Endothelial cell of umbilical vein (primary cell): ENCODE data around the gene EPC1. TPM values are rescaled to one million over a fixed set of nuclear protein-coding genes. Genes with fewer than 3 reads are reported as not detected.

Source experiments
- BruUV-seq: library from RNA; stranded (reverse); fragments of 400-500 nt; replicated peaks from 2 replicates; lab custom pipeline; 2021; lab: Mats Ljungman, UMichigan
- CTCF ChIA-PET: fragments of 300-600, 350-600 bp; sonication (Branson Sonifier 250); formaldehyde crosslinking; loops from one replicate; lab custom pipeline; 2021; ENCODE audit warnings: antibody characterized with exemption, inconsistent platforms; lab: Charles Lee
- POLR2A ChIA-PET: fragments of 300-600, 350-600 bp; sonication (Branson Sonifier 250); formaldehyde crosslinking; loops from one replicate; lab custom pipeline; 2021; ENCODE audit warnings: antibody characterized with exemption, inconsistent platforms; lab: Charles Lee
- DNase-seq: peaks from one replicate; pipeline ENCODE4 v3.0.0-alpha.2; 2011; ENCODE audit warnings: low read depth, low spot score
- FAIRE-seq: peaks from 2 replicates; lab custom pipeline; 2011; peaks lifted over from hg19 to GRCh38; lab: Jason Lieb, UNC
- H2AFZ ChIP-seq: 2 replicates; pipeline ENCODE4 v1.6.0; 2012; ENCODE audit warnings: low read depth, low read length, control low read depth, inconsistent platforms
- H3K27ac ChIP-seq: 2 replicates; pipeline ENCODE4 v1.5.1; 2011; ENCODE audit warnings: low read depth, mild to moderate bottlenecking, control low read depth, low read length, moderate library complexity; ENCODE audit not compliant: insufficient read depth
- H3K27me3 ChIP-seq, 2 experiments: 2 replicates each; pipeline versions ENCODE4 v1.6.0 to v1.6.1; 2011; ENCODE audit warnings: low read length in 2 of 2, mixed read lengths in 1 of 2; ENCODE audit not compliant: control insufficient read depth in 2 of 2, insufficient read depth in 2 of 2
- H3K36me3 ChIP-seq, 2 experiments: 2 replicates in 1 of 2; 3 replicates in 1 of 2; pipeline ENCODE4 v1.5.1; 2011; ENCODE audit warnings: low read length in 2 of 2, mild to moderate bottlenecking in 1 of 2, moderate library complexity in 1 of 2; ENCODE audit not compliant: control insufficient read depth in 2 of 2, insufficient read depth in 2 of 2; ENCODE audit errors: extremely low read depth in 1 of 2
- H3K4me1 ChIP-seq: 3 replicates; pipeline ENCODE4 v1.5.1; 2011; ENCODE audit warnings: mild to moderate bottlenecking, low read length; ENCODE audit not compliant: control insufficient read depth, insufficient read depth; ENCODE audit errors: extremely low read depth
- H3K4me2 ChIP-seq: 2 replicates; pipeline ENCODE4 v1.6.1; 2011; ENCODE audit warnings: low read length, control low read depth, mixed read lengths; ENCODE audit not compliant: insufficient read depth
- H3K4me3 ChIP-seq, 3 experiments: fragments of 200-600 bp in 1 of 3; sonication (generic), shearing (Covaris generic) in 1 of 3; replicated peaks in 1 of 3; 2 replicates each; pipeline ENCODE4 v1.5.1; 2011 to 2016; ENCODE audit warnings: control low read depth in 3 of 3, low read length in 3 of 3, mild to moderate bottlenecking in 2 of 3, inconsistent platforms in 1 of 3, low read depth in 1 of 3, moderate library complexity in 1 of 3; ENCODE audit not compliant: insufficient read depth in 1 of 3
- H3K79me2 ChIP-seq: 2 replicates; pipeline ENCODE4 v1.6.0; 2012; ENCODE audit warnings: low read length, inconsistent platforms; ENCODE audit not compliant: control insufficient read depth, insufficient read depth
- H3K9ac ChIP-seq: replicated peaks from 2 replicates; pipeline ENCODE3; 2011; ENCODE audit warnings: low read length, control low read depth; ENCODE audit not compliant: insufficient read depth; ENCODE audit errors: extremely low read depth
- H3K9me1 ChIP-seq: replicated peaks from 3 replicates; pipeline ENCODE4 v1.6.0; 2011; ENCODE audit warnings: mild to moderate bottlenecking, low read length; ENCODE audit not compliant: control insufficient read depth, insufficient read depth; ENCODE audit errors: extremely low read depth
- H3K9me3 ChIP-seq: replicated peaks from 2 replicates; pipeline ENCODE4 v1.5.1; 2012; ENCODE audit warnings: low read length, inconsistent platforms; ENCODE audit not compliant: control insufficient read depth, insufficient read depth
- H4K20me1 ChIP-seq: replicated peaks from 2 replicates; pipeline ENCODE3; 2011; ENCODE audit warnings: mild to moderate bottlenecking, low read length; ENCODE audit not compliant: control insufficient read depth, insufficient read depth; ENCODE audit errors: extremely low read depth
- CTCF ChIP-seq, 2 donors: IDR thresholded peaks; 1 replicate in 1 of 2; 2 replicates in 1 of 2; pipeline ENCODE4 v1.5.1; 2011; ENCODE audit warnings: low read length in 2 of 2, mild to moderate bottlenecking in 2 of 2, moderate library complexity in 2 of 2, control low read depth in 1 of 2, inconsistent platforms in 1 of 2, low read depth in 1 of 2; ENCODE audit not compliant: insufficient read depth in 1 of 2; ENCODE audit errors: extremely low read depth in 1 of 2
- EZH2 ChIP-seq: IDR thresholded peaks from 2 replicates; pipeline ENCODE4 v1.6.1; 2012; ENCODE audit warnings: borderline replicate concordance, low read depth, mild to moderate bottlenecking, moderate library complexity, low read length, inconsistent platforms; ENCODE audit not compliant: severe bottlenecking
- FOS ChIP-seq: IDR thresholded peaks from 2 replicates; pipeline ENCODE4 v1.6.1; 2011; ENCODE audit warnings: mild to moderate bottlenecking, low read length, moderate library complexity, borderline replicate concordance; ENCODE audit not compliant: insufficient read depth
- GATA2 ChIP-seq: IDR thresholded peaks from 2 replicates; pipeline ENCODE4 v1.7.0; 2011; ENCODE audit warnings: low read depth, mild to moderate bottlenecking, moderate library complexity, mixed read lengths, low read length; ENCODE audit not compliant: insufficient read length, insufficient read depth
- JUN ChIP-seq: IDR thresholded peaks from 2 replicates; pipeline ENCODE4 v1.6.1; 2011; ENCODE audit warnings: borderline replicate concordance, low read depth; ENCODE audit not compliant: insufficient read length, insufficient read depth
- POLR2A ChIP-seq: IDR thresholded peaks from 2 replicates; pipeline ENCODE4 v1.6.1; 2012; ENCODE audit warnings: low read depth, mild to moderate bottlenecking, control low read depth, low read length
- POLR2AphosphoS5 ChIP-seq: IDR thresholded peaks from 2 replicates; pipeline ENCODE4 v1.6.1; 2012; ENCODE audit warnings: low read depth, mild to moderate bottlenecking, control low read depth, low read length, moderate library complexity; ENCODE audit not compliant: insufficient read depth
- dilution Hi-C: fragments of 300-500 bp; cut with MboI; formaldehyde crosslinking; loops from one replicate; pipeline ENCODE4 v1.15.0; 2019; ENCODE audit warnings: low sequenced_read_pairs; ENCODE audit not compliant: extremely low pct_ligation_motif_present
- intact Hi-C: fragments of 100-400 bp; cut with micrococcal nuclease; formaldehyde crosslinking; loops from one replicate; pipeline ENCODE4 v1.10.0; 2022
- polyA plus RNA-seq, 4 experiments: library from polyadenylated mRNA; depleted of rRNA in 3 of 4; stranded (reverse) in 3 of 4; unstranded in 1 of 4; fragments of >200 nt; gene quantifications; 2 replicates each; pipeline versions ENCODE4 v1.2.1 to v1.2.3, GENCODE V29; 2011 to 2012; ENCODE audit warnings: missing spikeins in 1 of 4
- total RNA-seq: library from RNA; stranded (reverse); gene quantifications from 2 replicates; pipeline ENCODE4 v1.2.3, GENCODE V29; 2021

EPC1 gene
- total and polyA plus RNA-seq, 2 donors (not counting 3 experiments of a cell fraction or from before 2014, with no cell fraction given), result 27.9 to 39.0 TPM

GRCh38 chr10:32373031-32373430 lies 26.1 kb upstream of the EPC1 start:
- BruUV-seq, result no TSS peak
- no peak for DNase-seq
- Histone ChIP-seq H3K4me1 (peaks cover 8% of the 10 kb centered on the region), H3K27me3 (no peaks in the 10 kb centered on the region), H3K79me2 (peaks cover 27% of the 10 kb centered on the region), H3K9me3 (no peaks in the 10 kb centered on the region), H2AFZ (no peak overlapping the region), H3K4me2 (no peak overlapping the region), H3K27ac (no peak overlapping the region), H3K4me3 (no peak overlapping the region), H3K36me3 (no peaks in the 10 kb centered on the region), H4K20me1 (no peaks in the 10 kb centered on the region), H3K9ac (no peak overlapping the region), H3K9me1 (no peaks in the 10 kb centered on the region)
- dilution Hi-C loops (no loop called here), intact Hi-C loops (no loop called here)
- FAIRE-seq, result no peak
- CTCF ChIA-PET, result interaction anchor here (1.5 to 1.9 kb wide), 2 partner anchors 27 to 116 kb away, joined by 5 to 6 read pairs; no protein-coding TSS in a partner anchor
- TF ChIP-seq FOS (no peak), POLR2A (no peak), CTCF (IDR thresholded peaks at IDR 0.05; ENCODE audit: extremely low read depth in 1 of 2, insufficient read depth in 1 of 2, low read depth in 1 of 2, low read length in 2 of 2) (no peak)
- POLR2A ChIA-PET, result no interaction called here

GRCh38 chr10:32372000-32372875 lies 25.3 kb upstream of the EPC1 start:
- Histone ChIP-seq H2AFZ (no peak overlapping the region), H3K27me3 (no peaks in the 10 kb centered on the region), H3K9ac (no peak overlapping the region), H3K79me2 (peaks cover 25% of the 10 kb centered on the region), H3K9me3 (no peaks in the 10 kb centered on the region), H3K4me3 (no peak overlapping the region), H3K9me1 (no peaks in the 10 kb centered on the region), H4K20me1 (no peaks in the 10 kb centered on the region), H3K36me3 (no peaks in the 10 kb centered on the region), H3K4me2 (no peak overlapping the region), H3K27ac (no peak overlapping the region), H3K4me1 (peaks cover 11% of the 10 kb centered on the region)
- dilution Hi-C loops, result no loop called here
- TF ChIP-seq FOS (no peak), EZH2 (no peak), POLR2A (no peak), POLR2AphosphoS5 (no peak), JUN (no peak), GATA2 (no peak)
- intact Hi-C loops, result no loop called here
- CTCF ChIA-PET, result interaction anchor here (1.9 kb wide), 1 partner anchor 116 kb away, joined by 6 read pairs; no protein-coding TSS in a partner anchor
- DNase-seq (no peak), FAIRE-seq (no peak)
- BruUV-seq, result no TSS peak
- POLR2A ChIA-PET, result no interaction called here
